OCI-LY3 (cell line): ENCODE results near the gene ATL1.
A peak's percentile ranks its signal among the peaks of the same experiment; 100 is the strongest.

Experiments used
- H2AFZ ChIP-seq: fragments of 200-600, 300-600 bp; shearing (Covaris generic); 2 replicates; pipeline ENCODE4 v1.6.0; 2014; ENCODE audit warnings: antibody characterized with exemption, low read depth, low read length
- H3K27ac ChIP-seq: fragments of 200-600, 300-600 bp; sonication (generic); 2 replicates; pipeline ENCODE4 v1.5.1; 2014; ENCODE audit warnings: mild to moderate bottlenecking, low read length, moderate library complexity, mixed read lengths
- H3K27me3 ChIP-seq: fragments of 200-600, 300-600 bp; sonication (generic); 2 replicates; pipeline ENCODE4 v1.6.1; 2014; ENCODE audit warnings: low read depth, low read length, mixed read lengths
- H3K36me3 ChIP-seq: fragments of 200-600, 300-600 bp; sonication (generic); replicated peaks from 2 replicates; pipeline ENCODE3; 2014; ENCODE audit warnings: low read depth, low read length, mixed read lengths
- H3K4me1 ChIP-seq: fragments of 300-600, 200-600 bp; sonication (generic); 2 replicates; pipeline ENCODE4 v1.6.1; 2014; ENCODE audit warnings: low read length, mixed read lengths
- H3K4me2 ChIP-seq: fragments of 200-600, 300-600 bp; sonication (generic); 2 replicates; pipeline ENCODE4 v1.6.1; 2014; ENCODE audit warnings: low read length, mixed read lengths
- H3K4me3 ChIP-seq: fragments of 300-600, 200-600 bp; sonication (generic); 2 replicates; pipeline ENCODE4 v1.5.1; 2014; ENCODE audit warnings: antibody characterized with exemption, mild to moderate bottlenecking, low read length, moderate library complexity
- H3K79me2 ChIP-seq: fragments of 300-600, 200-600 bp; shearing (Covaris generic); 2 replicates; pipeline ENCODE4 v1.6.1; 2014; ENCODE audit warnings: mild to moderate bottlenecking, low read length, mixed read lengths
- H3K9ac ChIP-seq: fragments of 300-600, 200-600 bp; shearing (Covaris generic); 2 replicates; pipeline ENCODE4 v1.6.0; 2014; ENCODE audit warnings: mild to moderate bottlenecking, low read length, moderate library complexity
- H3K9me3 ChIP-seq: fragments of 200-600, 300-600 bp; shearing (Covaris generic); 2 replicates; pipeline ENCODE4 v1.6.1; 2014; ENCODE audit warnings: low read length, mixed read lengths; ENCODE audit not compliant: insufficient read depth
- H4K20me1 ChIP-seq: fragments of 200-600, 300-600 bp; sonication (generic); 2 replicates; pipeline ENCODE4 v1.6.1; 2016; ENCODE audit warnings: low read length, mixed read lengths; ENCODE audit not compliant: insufficient read depth
- EZH2phosphoT487 ChIP-seq: fragments of 200-600 bp; shearing (Covaris generic); IDR thresholded peaks from 2 replicates; pipeline ENCODE4 v1.6.1; 2018; ENCODE audit warnings: antibody characterized with exemption, mixed run types, low read depth
- TF ChIP-seq, protein P1 (sequence below): fragments of 200-600, 300-600 bp; sonication (generic); IDR thresholded peaks from 2 replicates; pipeline ENCODE4 v1.5.1; 2014; ENCODE audit warnings: antibody characterized with exemption, low read length, low read depth

The ATL1 gene

DNA sequence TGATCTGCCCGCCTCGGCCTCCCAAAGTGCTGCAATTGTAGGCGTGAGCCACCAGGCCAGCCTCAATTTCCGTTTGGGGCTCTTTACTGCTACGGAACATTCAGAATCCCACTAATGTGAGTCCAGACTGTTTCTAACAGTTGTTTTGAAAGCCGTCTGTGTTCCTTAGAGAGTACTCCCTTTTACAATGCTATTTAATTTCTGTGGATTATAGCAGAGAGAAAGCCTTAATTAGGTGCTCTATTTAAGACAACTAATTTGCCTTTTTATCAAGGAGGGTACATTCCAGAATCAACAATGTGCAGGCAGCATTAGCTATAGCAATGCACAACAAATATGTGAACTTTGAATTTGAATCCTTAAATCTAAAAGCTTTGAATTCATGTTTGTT, 110.9 kb downstream of the ATL1 start:
- Histone ChIP-seq H3K9me3 (no peaks in the 10 kb centered on the region), H3K9ac (no peak overlapping the region), H3K4me2 (no peak overlapping the region), H3K4me1 (peaks cover 24% of the 10 kb centered on the region), H3K4me3 (no peak overlapping the region), H4K20me1 (no peaks in the 10 kb centered on the region), H2AFZ (no peak overlapping the region), H3K27me3 (peaks cover 5% of the 10 kb centered on the region; the same call in 1 of the 2 replicates), H3K27ac (no peak overlapping the region), H3K79me2 (peaks cover 18% of the 10 kb centered on the region), H3K36me3 (no peaks in the 10 kb centered on the region)
- TF ChIP-seq, protein P1, sequence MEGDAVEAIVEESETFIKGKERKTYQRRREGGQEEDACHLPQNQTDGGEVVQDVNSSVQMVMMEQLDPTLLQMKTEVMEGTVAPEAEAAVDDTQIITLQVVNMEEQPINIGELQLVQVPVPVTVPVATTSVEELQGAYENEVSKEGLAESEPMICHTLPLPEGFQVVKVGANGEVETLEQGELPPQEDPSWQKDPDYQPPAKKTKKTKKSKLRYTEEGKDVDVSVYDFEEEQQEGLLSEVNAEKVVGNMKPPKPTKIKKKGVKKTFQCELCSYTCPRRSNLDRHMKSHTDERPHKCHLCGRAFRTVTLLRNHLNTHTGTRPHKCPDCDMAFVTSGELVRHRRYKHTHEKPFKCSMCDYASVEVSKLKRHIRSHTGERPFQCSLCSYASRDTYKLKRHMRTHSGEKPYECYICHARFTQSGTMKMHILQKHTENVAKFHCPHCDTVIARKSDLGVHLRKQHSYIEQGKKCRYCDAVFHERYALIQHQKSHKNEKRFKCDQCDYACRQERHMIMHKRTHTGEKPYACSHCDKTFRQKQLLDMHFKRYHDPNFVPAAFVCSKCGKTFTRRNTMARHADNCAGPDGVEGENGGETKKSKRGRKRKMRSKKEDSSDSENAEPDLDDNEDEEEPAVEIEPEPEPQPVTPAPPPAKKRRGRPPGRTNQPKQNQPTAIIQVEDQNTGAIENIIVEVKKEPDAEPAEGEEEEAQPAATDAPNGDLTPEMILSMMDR: no peak
- no peak for TF ChIP-seq EZH2phosphoT487

DNA sequence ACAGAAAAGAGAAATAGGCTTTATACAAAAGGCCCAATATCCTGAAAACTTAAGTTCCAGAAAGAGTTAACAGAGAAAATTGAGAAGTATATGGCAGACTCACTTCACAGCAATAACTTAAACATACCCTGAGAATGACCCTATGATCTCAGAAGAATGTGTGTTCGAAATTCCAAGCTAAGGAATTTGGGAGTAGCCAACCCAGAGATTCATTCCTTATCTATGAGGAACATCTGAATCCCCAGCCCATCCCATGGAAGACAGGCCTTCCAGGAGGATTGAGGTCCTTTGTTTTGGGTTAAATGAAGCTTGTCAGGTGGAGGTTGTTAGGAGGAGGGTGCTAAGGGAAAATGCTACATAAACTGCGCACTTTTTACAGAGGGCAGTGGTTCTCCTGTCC, 115.7 kb downstream of the ATL1 start:
- peaks cover 23% of the 10 kb centered on the region for H3K4me1 ChIP-seq
- TF ChIP-seq, protein P1: no peak
- no peak for TF ChIP-seq EZH2phosphoT487
- no peaks in the 10 kb centered on the region for H3K36me3 ChIP-seq
- no peaks in the 10 kb centered on the region for H4K20me1 ChIP-seq
- H3K9me3 ChIP-seq: no peaks in the 10 kb centered on the region
- no peaks in the 10 kb centered on the region for H3K79me2 ChIP-seq
- no peaks in the 10 kb centered on the region for H3K27me3 ChIP-seq
- no peak overlapping the region for H3K27ac ChIP-seq
- H3K4me3 ChIP-seq: no peak overlapping the region
- H2AFZ ChIP-seq: no peak overlapping the region
- no peak overlapping the region for H3K4me2 ChIP-seq
- no peak overlapping the region for H3K9ac ChIP-seq

DNA sequence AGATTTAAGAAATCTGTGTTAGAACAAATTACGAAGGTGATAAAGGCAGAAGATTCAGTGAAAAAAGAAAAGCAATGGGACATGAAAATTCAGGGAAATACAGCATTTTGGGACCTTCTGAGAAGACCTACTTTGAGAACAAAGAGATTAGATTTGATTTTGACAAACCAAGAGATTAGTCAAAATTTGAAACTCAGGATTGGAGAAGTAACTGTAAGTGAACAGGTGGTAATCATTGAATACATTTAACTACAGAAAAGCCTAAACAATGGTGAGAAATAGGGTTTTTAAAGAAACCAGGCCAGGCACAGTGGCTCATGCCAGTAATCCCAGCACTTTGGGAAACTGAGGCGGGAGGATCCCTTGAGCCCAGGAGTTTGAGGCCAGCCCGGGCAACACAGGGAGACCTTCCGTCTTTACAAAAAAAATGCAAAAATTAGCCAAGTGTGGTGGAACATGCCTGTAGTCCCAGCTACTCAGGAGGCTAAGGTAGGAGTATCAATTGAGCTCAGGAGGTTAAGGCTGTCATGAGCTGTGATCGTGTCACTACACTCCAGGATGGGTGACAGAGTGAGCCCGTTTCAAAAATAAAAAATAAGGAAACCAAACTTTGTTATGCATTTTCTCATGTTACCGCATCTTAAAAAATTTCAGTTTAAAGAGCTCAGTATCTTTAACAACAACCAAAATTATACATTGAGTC, 117.0 kb downstream of the ATL1 start:
- no peaks in the 10 kb centered on the region for H3K36me3 ChIP-seq
- no peaks in the 10 kb centered on the region for H3K9me3 ChIP-seq
- H3K27me3 ChIP-seq: no peaks in the 10 kb centered on the region
- peak overlapping the region; percentile 47; the same call in 1 of the 2 replicates for H2AFZ ChIP-seq
- peaks cover 23% of the 10 kb centered on the region for H3K4me1 ChIP-seq
- TF ChIP-seq, protein P1: no peak
- no peak for TF ChIP-seq EZH2phosphoT487
- H4K20me1 ChIP-seq: no peaks in the 10 kb centered on the region
- peak overlapping the region; percentile 97 for H3K4me2 ChIP-seq
- H3K27ac ChIP-seq: peak overlapping the region; percentile 16; the same call in 1 of the 2 replicates
- H3K4me3 ChIP-seq: peak overlapping the region; percentile 69
- no peaks in the 10 kb centered on the region for H3K79me2 ChIP-seq
- peak overlapping the region; percentile 18; the same call in 1 of the 2 replicates for H3K9ac ChIP-seq

DNA sequence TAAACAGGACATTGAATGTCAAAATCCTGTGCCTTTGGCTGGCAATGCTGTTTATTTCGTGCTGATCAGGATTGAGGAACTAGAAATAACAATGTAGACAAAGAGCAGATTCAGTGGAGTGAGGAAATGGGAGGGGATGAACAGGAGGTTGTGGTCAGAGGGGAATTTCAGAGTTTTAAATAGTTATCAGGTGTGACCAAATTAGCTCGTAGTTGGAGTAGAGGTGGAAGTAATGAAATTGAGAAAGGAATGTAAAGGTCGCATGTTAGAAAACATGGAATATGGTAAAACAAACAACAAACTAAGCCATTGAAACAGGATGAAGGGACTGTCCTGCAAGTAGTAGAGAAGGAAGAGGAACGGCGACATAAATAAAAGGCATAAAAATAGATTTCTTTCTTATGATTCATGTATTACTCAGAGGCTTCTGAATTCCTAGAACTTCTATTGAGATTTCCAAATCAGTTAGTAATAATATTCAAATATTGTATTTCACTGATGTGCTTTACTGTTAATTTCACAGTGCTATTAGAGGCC, 117.7 kb downstream of the ATL1 start:
- H3K9me3 ChIP-seq: no peaks in the 10 kb centered on the region
- H3K9ac ChIP-seq: peak overlapping the region; percentile 18; the same call in 1 of the 2 replicates
- no peaks in the 10 kb centered on the region for H4K20me1 ChIP-seq
- peaks cover 23% of the 10 kb centered on the region for H3K4me1 ChIP-seq
- TF ChIP-seq, protein P1: no peak
- TF ChIP-seq EZH2phosphoT487: no peak
- no peaks in the 10 kb centered on the region for H3K27me3 ChIP-seq
- H3K4me3 ChIP-seq: peak overlapping the region; percentile 69
- H2AFZ ChIP-seq: peak overlapping the region; percentile 47; the same call in 1 of the 2 replicates
- no peaks in the 10 kb centered on the region for H3K79me2 ChIP-seq
- peak overlapping the region; percentile 16; the same call in 1 of the 2 replicates for H3K27ac ChIP-seq
- H3K4me2 ChIP-seq: peak overlapping the region; percentile 97
- no peaks in the 10 kb centered on the region for H3K36me3 ChIP-seq
